OCI-LY1 (cell line): ENCODE measurements around the gene NR2F1.

ENCODE experiments used
- H2AFZ ChIP-seq: fragments of 200-600 bp; sonication (generic), shearing (Covaris generic); 2 replicates; pipeline ENCODE4 v1.6.0; 2014; ENCODE audit warnings: antibody characterized with exemption, mild to moderate bottlenecking, low read length
- H3F3A ChIP-seq: fragments of 200-600 bp; sonication (generic), shearing (Covaris generic); 2 replicates; pipeline ENCODE4 v1.6.0; 2014; ENCODE audit warnings: mild to moderate bottlenecking, antibody characterized with exemption, low read length, moderate library complexity; ENCODE audit not compliant: insufficient read depth
- H3K27ac ChIP-seq: fragments of 200-600 bp; sonication (generic); 2 replicates; pipeline ENCODE4 v1.5.1; 2014; ENCODE audit warnings: low read length, mixed run types, mild to moderate bottlenecking, low read depth; ENCODE audit not compliant: poor library complexity, severe bottlenecking
- H3K27me3 ChIP-seq: fragments of 200-600 bp; sonication (generic); 2 replicates; pipeline ENCODE4 v1.6.0; 2014; ENCODE audit warnings: antibody characterized with exemption, mild to moderate bottlenecking, low read length, moderate library complexity; ENCODE audit not compliant: insufficient read depth
- H3K36me3 ChIP-seq: fragments of 200-600 bp; sonication (generic); 2 replicates; pipeline ENCODE4 v1.6.1; 2014; ENCODE audit warnings: mild to moderate bottlenecking, antibody characterized with exemption, low read length, moderate library complexity, mixed read lengths; ENCODE audit not compliant: insufficient read depth
- H3K4me1 ChIP-seq: fragments of 200-600 bp; sonication (generic); 2 replicates; pipeline ENCODE4 v1.5.1; 2014; ENCODE audit warnings: mild to moderate bottlenecking, low read length, moderate library complexity; ENCODE audit not compliant: insufficient read depth, severe bottlenecking
- H3K4me2 ChIP-seq: fragments of 200-600 bp; sonication (generic), shearing (Covaris generic); 2 replicates; pipeline ENCODE4 v1.6.1; 2014; ENCODE audit warnings: low read length
- H3K4me3 ChIP-seq: fragments of 200-600 bp; sonication (generic); 2 replicates; pipeline ENCODE4 v1.5.1; 2014; ENCODE audit warnings: low read length, low read depth, mild to moderate bottlenecking, mixed read lengths; ENCODE audit not compliant: poor library complexity, severe bottlenecking
- H3K79me2 ChIP-seq: fragments of 200-600 bp; shearing (Covaris generic); 2 replicates; pipeline ENCODE4 v1.6.1; 2016; ENCODE audit warnings: mixed run types, low read length, mixed read lengths; ENCODE audit not compliant: insufficient read depth
- H3K9ac ChIP-seq: fragments of 200-600 bp; sonication (generic), shearing (Covaris generic); 2 replicates; pipeline ENCODE4 v1.6.1; 2014; ENCODE audit warnings: mild to moderate bottlenecking, low read length, mixed read lengths
- H3K9me2 ChIP-seq: fragments of 200-600 bp; sonication (generic), shearing (Covaris generic); 2 replicates; pipeline ENCODE4 v1.6.1; 2014; ENCODE audit warnings: low read depth, mild to moderate bottlenecking, low read length, mixed read lengths
- H3K9me3 ChIP-seq: fragments of 200-600 bp; shearing (Covaris generic); 2 replicates; pipeline ENCODE4 v1.6.1; 2014; ENCODE audit warnings: low read length, mixed read lengths
- H4K20me1 ChIP-seq: fragments of 200-600 bp; sonication (generic), shearing (Covaris generic); 2 replicates; pipeline ENCODE4 v1.6.0; 2016; ENCODE audit warnings: mild to moderate bottlenecking, low read length; ENCODE audit not compliant: insufficient read depth
- CTCF ChIP-seq: fragments of 200-600 bp; sonication (generic), shearing (Covaris generic); IDR thresholded peaks from 2 replicates; pipeline ENCODE4 v1.5.1; 2017; ENCODE audit warnings: mild to moderate bottlenecking, antibody characterized with exemption, low read length, moderate library complexity, mixed read lengths
- EZH2 ChIP-seq: fragments of 200-600 bp; sonication (generic), shearing (Covaris generic); IDR thresholded peaks from 2 replicates; pipeline ENCODE4 v1.8.0; 2017; ENCODE audit warnings: borderline replicate concordance, mixed run types, mild to moderate bottlenecking, antibody characterized with exemption, low read length, moderate library complexity, mixed read lengths

NR2F1 gene

DNA sequence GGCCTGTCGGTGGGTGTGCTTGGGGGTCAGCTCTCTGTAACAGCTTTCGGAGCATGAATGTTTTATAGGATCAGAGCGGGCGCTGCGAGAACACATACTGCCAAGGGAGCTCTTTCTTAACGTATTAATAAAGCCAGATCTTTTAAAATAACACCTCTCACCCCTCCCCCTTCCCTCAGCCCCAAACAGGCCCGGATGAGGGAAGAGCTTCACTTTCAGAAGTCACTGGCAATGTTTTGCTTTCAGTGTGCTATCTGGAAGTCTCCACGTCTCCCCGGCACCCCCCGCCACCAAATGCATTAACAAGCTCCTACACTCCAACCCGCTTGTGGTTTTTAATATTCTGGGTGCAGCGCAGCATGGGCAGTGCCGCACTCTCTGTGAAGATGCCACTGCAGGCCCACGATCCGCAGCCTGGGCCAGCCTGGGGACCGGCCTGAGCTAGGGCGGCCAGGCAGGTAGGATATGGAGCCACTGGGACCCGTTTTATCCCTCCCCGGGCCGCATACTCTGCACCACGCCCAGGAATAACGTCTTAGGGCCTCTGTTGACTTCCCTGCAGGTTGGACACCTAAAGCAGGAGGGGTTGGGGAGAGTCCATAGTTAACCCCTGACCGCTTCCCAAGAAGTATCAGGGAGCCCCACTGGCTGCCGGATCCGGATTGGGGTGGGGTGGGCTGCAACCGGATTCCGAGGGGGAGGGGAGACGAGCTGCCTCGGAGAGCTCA, 12.6 kb downstream of the NR2F1 start:
- Histone ChIP-seq H3K4me2 (no peak overlapping the region), H3K9ac (no peak overlapping the region), H3K27me3 (no peaks in the 10 kb centered on the region; the same call in 1 of the 2 replicates), H3K36me3 (no peaks in the 10 kb centered on the region), H3F3A (no peaks in the 10 kb centered on the region), H3K4me1 (no peaks in the 10 kb centered on the region), H3K79me2 (no peaks in the 10 kb centered on the region), H3K9me2 (no peaks in the 10 kb centered on the region), H3K9me3 (no peaks in the 10 kb centered on the region), H3K27ac (no peak overlapping the region), H2AFZ (no peak overlapping the region), H4K20me1 (no peaks in the 10 kb centered on the region), H3K4me3 (no peak overlapping the region)
- no peak for TF ChIP-seq CTCF
- no peak for TF ChIP-seq EZH2

DNA sequence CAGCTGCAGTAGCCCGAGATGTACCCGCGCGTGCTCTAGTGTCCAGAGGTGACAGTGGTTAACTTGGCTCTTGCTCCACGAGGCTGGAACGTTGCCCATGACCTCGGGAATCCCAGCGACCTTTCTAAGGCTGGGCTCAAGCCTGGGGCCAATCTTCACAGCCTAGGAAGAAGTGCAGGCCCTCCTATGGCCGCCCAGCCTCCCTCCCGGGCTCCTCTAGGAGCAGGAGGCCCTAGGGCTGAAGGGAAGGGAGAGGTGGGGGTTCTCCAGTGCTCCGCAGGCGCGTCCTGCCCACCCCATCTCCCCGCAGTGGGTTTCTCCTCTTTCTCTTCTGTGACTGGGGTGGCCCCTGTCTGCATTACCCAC, 13.3 kb downstream of the NR2F1 start:
- TF ChIP-seq EZH2 (no peak), CTCF (no peak)
- Histone ChIP-seq H3K4me2 (no peak overlapping the region), H3K9me2 (no peaks in the 10 kb centered on the region), H3K4me3 (no peak overlapping the region), H3K36me3 (no peaks in the 10 kb centered on the region), H3K79me2 (no peaks in the 10 kb centered on the region), H3K9me3 (no peaks in the 10 kb centered on the region), H2AFZ (no peak overlapping the region), H3K9ac (no peak overlapping the region), H4K20me1 (no peaks in the 10 kb centered on the region), H3F3A (no peaks in the 10 kb centered on the region), H3K4me1 (no peaks in the 10 kb centered on the region), H3K27me3 (no peaks in the 10 kb centered on the region; the same call in 1 of the 2 replicates), H3K27ac (no peak overlapping the region)

DNA sequence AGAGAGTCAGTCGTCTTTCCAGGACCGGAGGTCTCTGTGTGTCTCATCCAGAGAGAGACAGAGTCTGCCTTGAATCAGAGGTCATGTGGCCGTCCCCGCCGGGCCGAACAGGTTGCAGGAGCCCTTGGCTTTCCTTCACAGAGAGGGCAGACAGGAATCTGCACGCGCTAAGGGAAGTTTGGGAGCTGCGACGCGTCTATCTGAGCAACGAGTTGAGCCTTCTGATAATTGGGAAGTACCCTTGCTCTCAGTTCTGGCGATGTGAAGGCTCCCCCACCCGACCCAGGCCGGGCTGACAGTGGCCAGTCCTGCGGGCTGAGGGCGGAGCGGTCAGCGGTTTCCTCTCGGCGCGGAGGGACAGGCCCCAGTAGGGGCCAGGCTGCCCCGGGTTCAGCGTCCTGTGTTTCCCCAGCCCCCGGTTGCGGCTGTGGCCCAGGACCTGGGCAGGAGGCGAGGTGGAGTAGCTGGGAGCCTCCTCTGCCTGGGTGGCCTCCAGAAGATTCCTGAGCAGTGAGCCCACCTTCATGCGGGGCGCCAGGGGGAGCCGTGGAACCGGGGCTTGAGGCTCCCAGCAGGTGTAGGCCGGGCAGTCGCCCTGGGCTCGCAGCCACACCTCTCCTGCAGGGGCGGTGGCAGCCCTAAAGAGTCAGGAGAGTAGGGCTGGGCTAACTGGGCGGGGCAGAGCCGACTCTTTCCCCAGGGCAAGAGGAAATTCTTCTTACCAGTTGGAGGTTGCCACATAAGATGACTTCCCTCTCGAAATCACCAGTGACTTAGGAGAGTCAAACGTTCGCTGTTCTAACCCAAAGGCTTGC, 13.9 kb downstream of the NR2F1 start:
- Histone ChIP-seq H2AFZ (no peak overlapping the region), H3K27ac (no peak overlapping the region), H4K20me1 (no peaks in the 10 kb centered on the region)

More for the DNA sequence above, 13.9 kb downstream of the NR2F1 start:
- TF ChIP-seq CTCF: peak; percentile 32
- TF ChIP-seq EZH2: no peak
- Histone ChIP-seq H3K4me3 (no peak overlapping the region), H3K27me3 (no peaks in the 10 kb centered on the region; the same call in 1 of the 2 replicates), H3K9me3 (no peaks in the 10 kb centered on the region), H3K36me3 (no peaks in the 10 kb centered on the region), H3K4me2 (no peak overlapping the region), H3K79me2 (no peaks in the 10 kb centered on the region), H3K4me1 (no peaks in the 10 kb centered on the region), H3F3A (no peaks in the 10 kb centered on the region), H3K9ac (no peak overlapping the region), H3K9me2 (no peaks in the 10 kb centered on the region)
